Neural cell (in vitro differentiated cells): ENCODE measurements around the gene OR1M1. TPM values are rescaled to one million over a fixed set of nuclear protein-coding genes. Genes with fewer than 3 reads are reported as not detected.

ENCODE experiments used
- H2AFZ ChIP-seq: fragments of 200-600, 300-800 bp; sonication (generic), shearing (Covaris generic); 2 replicates; pipeline ENCODE4 v1.6.0; 2014; ENCODE audit warnings: low read depth, mild to moderate bottlenecking, antibody characterized with exemption, low read length, moderate library complexity
- H3F3A ChIP-seq: fragments of 200-600 bp; shearing (Covaris generic); 2 replicates; pipeline ENCODE4 v1.6.1; 2016; ENCODE audit warnings: mild to moderate bottlenecking, moderate library complexity, mixed read lengths, antibody characterized with exemption, low read length; ENCODE audit not compliant: insufficient read depth, poor library complexity, severe bottlenecking
- H3K27ac ChIP-seq: fragments of 200-600, 300-800 bp; sonication (generic), shearing (Covaris generic); 2 replicates; pipeline ENCODE4 v1.5.1; 2014; ENCODE audit warnings: mild to moderate bottlenecking, low read length, moderate library complexity
- H3K27me3 ChIP-seq: fragments of 300-800, 200-600 bp; sonication (generic), shearing (Covaris generic); 2 replicates; pipeline ENCODE4 v1.6.0; 2014; ENCODE audit warnings: mild to moderate bottlenecking, low read depth, low read length, moderate library complexity; ENCODE audit not compliant: insufficient read depth
- H3K36me3 ChIP-seq: fragments of 300-800, 200-600 bp; sonication (generic), shearing (Covaris generic); 2 replicates; pipeline ENCODE4 v1.5.1; 2014; ENCODE audit warnings: mild to moderate bottlenecking, antibody characterized with exemption, low read length, moderate library complexity; ENCODE audit not compliant: insufficient read depth
- H3K4me2 ChIP-seq: fragments of 300-800, 200-600 bp; sonication (generic), shearing (Covaris generic); 2 replicates; pipeline ENCODE4 v1.6.0; 2014; ENCODE audit warnings: mild to moderate bottlenecking, low read length
- H3K4me3 ChIP-seq: fragments of 300-800, 200-600 bp; sonication (generic), shearing (Covaris generic); 2 replicates; pipeline ENCODE4 v1.5.1; 2014; ENCODE audit warnings: mild to moderate bottlenecking, low read length, moderate library complexity
- H3K79me2 ChIP-seq: fragments of 200-600 bp; shearing (Covaris generic); replicated peaks from 2 replicates; pipeline ENCODE4 v1.6.0; 2014; ENCODE audit warnings: mild to moderate bottlenecking, low read length, moderate library complexity; ENCODE audit not compliant: insufficient read depth
- H3K9ac ChIP-seq: fragments of 300-800, 200-600 bp; sonication (generic), shearing (Covaris generic); 2 replicates; pipeline ENCODE4 v1.6.1; 2016; ENCODE audit warnings: mild to moderate bottlenecking, low read length, mixed read lengths
- H3K9me2 ChIP-seq: fragments of 200-600 bp; shearing (Covaris generic); 2 replicates; pipeline ENCODE4 v1.6.1; 2016; ENCODE audit warnings: mild to moderate bottlenecking, low read length, mixed read lengths; ENCODE audit not compliant: insufficient read depth
- H3K9me3 ChIP-seq: fragments of 200-600, 300-800 bp; sonication (generic), shearing (Covaris generic); 2 replicates; pipeline ENCODE4 v1.6.1; 2016; ENCODE audit warnings: mild to moderate bottlenecking, mixed run types, low read length, moderate library complexity, mixed read lengths
- H4K20me1 ChIP-seq: fragments of 200-600 bp; shearing (Covaris generic); 2 replicates; pipeline ENCODE4 v1.6.1; 2016; ENCODE audit warnings: mild to moderate bottlenecking, mixed run types; ENCODE audit not compliant: insufficient read depth
- CTCF ChIP-seq: fragments of 450-650 bp; IDR thresholded peaks from 2 replicates; pipeline ENCODE4 v1.5.1; 2014; ENCODE audit warnings: antibody characterized with exemption, mild to moderate bottlenecking, moderate library complexity; ENCODE audit not compliant: poor library complexity, severe bottlenecking
- EP300 ChIP-seq: fragments of 450-650 bp; conservative IDR thresholded peaks from 2 replicates; pipeline ENCODE4 v1.6.1; 2014; ENCODE audit warnings: antibody characterized with exemption, mild to moderate bottlenecking, moderate library complexity; ENCODE audit not compliant: poor library complexity, severe bottlenecking
- EZH2 ChIP-seq: fragments of 200-600, 300-800 bp; shearing (Covaris generic), sonication (generic); IDR thresholded peaks from 2 replicates; pipeline ENCODE4 v1.6.1; 2014; ENCODE audit warnings: antibody characterized with exemption, low read length, borderline replicate concordance, mild to moderate bottlenecking; ENCODE audit not compliant: insufficient read depth, poor library complexity, severe bottlenecking
- MXI1 ChIP-seq: fragments of 450-650 bp; conservative IDR thresholded peaks from 2 replicates; pipeline ENCODE4 v1.6.1; 2014; ENCODE audit warnings: antibody characterized with exemption, mild to moderate bottlenecking; ENCODE audit not compliant: poor library complexity, severe bottlenecking
- POLR2AphosphoS5 ChIP-seq: IDR thresholded peaks from 2 replicates; pipeline ENCODE4 v1.6.1; 2012
- RAD21 ChIP-seq: fragments of 450-650 bp; conservative IDR thresholded peaks from 2 replicates; pipeline ENCODE4 v1.6.1; 2014; ENCODE audit warnings: antibody characterized with exemption, mild to moderate bottlenecking, moderate library complexity
- SMC3 ChIP-seq: fragments of 450-650 bp; conservative IDR thresholded peaks from 2 replicates; pipeline ENCODE4 v1.6.1; 2014; ENCODE audit warnings: antibody characterized with exemption, mild to moderate bottlenecking, moderate library complexity; ENCODE audit not compliant: poor library complexity
- TAF1 ChIP-seq: IDR thresholded peaks from 2 replicates; pipeline ENCODE4 v1.6.1; 2012; ENCODE audit warnings: low read depth
- polyA plus RNA-seq: library from polyadenylated mRNA; depleted of rRNA; stranded (reverse); fragments of >200 nt; gene quantifications from 2 replicates; pipeline ENCODE4 v1.2.3, GENCODE V29; 2014
- TF ChIP-seq, protein P1 (sequence below): IDR thresholded peaks from 2 replicates; pipeline ENCODE4 v1.6.1; 2012; ENCODE audit warnings: borderline replicate concordance

The OR1M1 gene
- polyA plus RNA-seq, 1 donor from 2014 or later = not detected

DNA sequence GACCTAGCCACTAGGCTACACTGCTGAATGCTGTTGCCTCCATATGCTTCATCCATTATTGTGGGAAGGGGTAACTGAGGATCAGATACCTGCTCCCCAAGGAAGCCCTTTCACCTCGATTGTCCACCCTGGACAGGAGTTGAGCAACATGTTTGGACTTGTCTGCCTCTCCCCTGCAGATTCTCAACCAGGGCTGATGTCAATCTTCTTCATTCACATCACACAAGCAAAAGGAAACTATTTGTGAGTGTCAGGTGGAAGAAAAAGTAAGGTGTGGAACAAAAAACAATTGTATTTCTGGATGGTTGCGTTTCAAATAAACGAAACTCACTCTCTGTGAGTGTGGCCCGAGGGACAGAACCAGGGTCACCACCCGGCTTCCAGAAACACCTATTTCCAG lies 47.1 kb upstream of the OR1M1 start:
- no peak overlapping the region for H3K4me3 ChIP-seq
- no peaks in the 10 kb centered on the region for H3K36me3 ChIP-seq
- no peaks in the 10 kb centered on the region for H4K20me1 ChIP-seq
- no peak for TF ChIP-seq SMC3
- TF ChIP-seq POLR2AphosphoS5 = no peak
- no peak for TF ChIP-seq CTCF
- TF ChIP-seq, protein P1, sequence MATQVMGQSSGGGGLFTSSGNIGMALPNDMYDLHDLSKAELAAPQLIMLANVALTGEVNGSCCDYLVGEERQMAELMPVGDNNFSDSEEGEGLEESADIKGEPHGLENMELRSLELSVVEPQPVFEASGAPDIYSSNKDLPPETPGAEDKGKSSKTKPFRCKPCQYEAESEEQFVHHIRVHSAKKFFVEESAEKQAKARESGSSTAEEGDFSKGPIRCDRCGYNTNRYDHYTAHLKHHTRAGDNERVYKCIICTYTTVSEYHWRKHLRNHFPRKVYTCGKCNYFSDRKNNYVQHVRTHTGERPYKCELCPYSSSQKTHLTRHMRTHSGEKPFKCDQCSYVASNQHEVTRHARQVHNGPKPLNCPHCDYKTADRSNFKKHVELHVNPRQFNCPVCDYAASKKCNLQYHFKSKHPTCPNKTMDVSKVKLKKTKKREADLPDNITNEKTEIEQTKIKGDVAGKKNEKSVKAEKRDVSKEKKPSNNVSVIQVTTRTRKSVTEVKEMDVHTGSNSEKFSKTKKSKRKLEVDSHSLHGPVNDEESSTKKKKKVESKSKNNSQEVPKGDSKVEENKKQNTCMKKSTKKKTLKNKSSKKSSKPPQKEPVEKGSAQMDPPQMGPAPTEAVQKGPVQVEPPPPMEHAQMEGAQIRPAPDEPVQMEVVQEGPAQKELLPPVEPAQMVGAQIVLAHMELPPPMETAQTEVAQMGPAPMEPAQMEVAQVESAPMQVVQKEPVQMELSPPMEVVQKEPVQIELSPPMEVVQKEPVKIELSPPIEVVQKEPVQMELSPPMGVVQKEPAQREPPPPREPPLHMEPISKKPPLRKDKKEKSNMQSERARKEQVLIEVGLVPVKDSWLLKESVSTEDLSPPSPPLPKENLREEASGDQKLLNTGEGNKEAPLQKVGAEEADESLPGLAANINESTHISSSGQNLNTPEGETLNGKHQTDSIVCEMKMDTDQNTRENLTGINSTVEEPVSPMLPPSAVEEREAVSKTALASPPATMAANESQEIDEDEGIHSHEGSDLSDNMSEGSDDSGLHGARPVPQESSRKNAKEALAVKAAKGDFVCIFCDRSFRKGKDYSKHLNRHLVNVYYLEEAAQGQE = no peak
- no peak for TF ChIP-seq EZH2
- no peak for TF ChIP-seq EP300
- TF ChIP-seq TAF1 = no peak
- TF ChIP-seq RAD21 = no peak
- no peak for TF ChIP-seq MXI1
- H3K79me2 ChIP-seq = no peaks in the 10 kb centered on the region
- H3K27me3 ChIP-seq = no peaks in the 10 kb centered on the region
- no peak overlapping the region for H3K27ac ChIP-seq
- H3K4me2 ChIP-seq = no peak overlapping the region
- no peak overlapping the region for H2AFZ ChIP-seq
- H3K9me2 ChIP-seq = no peaks in the 10 kb centered on the region
- no peaks in the 10 kb centered on the region for H3K9me3 ChIP-seq
- no peak overlapping the region for H3K9ac ChIP-seq
- H3F3A ChIP-seq = no peaks in the 10 kb centered on the region

DNA sequence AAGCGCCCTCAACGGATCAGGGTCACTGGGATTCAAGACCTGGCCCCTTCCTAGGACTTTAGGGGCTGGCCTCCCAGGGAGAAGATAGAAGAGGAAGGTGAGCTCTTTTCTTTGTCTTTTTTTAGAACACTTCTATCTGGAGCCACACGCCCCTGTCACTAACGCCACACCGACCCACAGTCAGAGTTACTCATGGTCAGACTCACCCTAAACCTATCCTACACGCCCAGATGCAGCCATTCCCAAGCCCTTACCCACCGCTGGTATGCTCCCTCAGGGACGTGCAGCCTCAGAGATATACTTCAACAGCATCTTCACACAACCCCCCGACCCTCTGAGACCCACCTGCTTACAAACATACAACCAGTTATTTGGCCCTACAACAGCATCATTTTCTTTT lies 46.7 kb upstream of the OR1M1 start:
- Histone ChIP-seq H2AFZ (no peak overlapping the region), H3K36me3 (no peaks in the 10 kb centered on the region), H3K9me3 (no peaks in the 10 kb centered on the region), H3K79me2 (no peaks in the 10 kb centered on the region), H3F3A (no peaks in the 10 kb centered on the region), H3K9ac (no peak overlapping the region), H3K4me2 (no peak overlapping the region), H3K27me3 (no peaks in the 10 kb centered on the region), H4K20me1 (no peaks in the 10 kb centered on the region), H3K27ac (no peak overlapping the region), H3K4me3 (no peak overlapping the region), H3K9me2 (no peaks in the 10 kb centered on the region)
- TF ChIP-seq SMC3 (no peak), POLR2AphosphoS5 (no peak), RAD21 (no peak)

- H3K4me2 ChIP-seq = no peak overlapping the region
- H4K20me1 ChIP-seq = no peaks in the 10 kb centered on the region
- no peaks in the 10 kb centered on the region for H3K79me2 ChIP-seq
- H3K27me3 ChIP-seq = no peaks in the 10 kb centered on the region
- H3K4me3 ChIP-seq = no peak overlapping the region
- no peaks in the 10 kb centered on the region for H3F3A ChIP-seq
- no peak for TF ChIP-seq EP300
- TF ChIP-seq, protein P1 = no peak
- no peak for TF ChIP-seq EZH2
- no peak for TF ChIP-seq CTCF
- no peak for TF ChIP-seq TAF1
- no peak for TF ChIP-seq POLR2AphosphoS5
- TF ChIP-seq RAD21 = no peak
- no peak for TF ChIP-seq MXI1
- no peak for TF ChIP-seq SMC3
- H3K9me2 ChIP-seq = no peaks in the 10 kb centered on the region
- H3K9me3 ChIP-seq = no peaks in the 10 kb centered on the region
- H3K27ac ChIP-seq = no peak overlapping the region
- no peak overlapping the region for H2AFZ ChIP-seq
- H3K9ac ChIP-seq = no peak overlapping the region
- no peaks in the 10 kb centered on the region for H3K36me3 ChIP-seq
Observed at GRCh38 chr19:9041023-9041422, 45.8 kb upstream of the OR1M1 start.
